ENCODE measurements around the gene MAD1L1. TPM values are rescaled to one million over a fixed set of nuclear protein-coding genes. Genes with fewer than 3 reads are reported as not detected.

Gene MAD1L1
- total and polyA plus RNA-seq, 2 of the 8 experiments (the other 6 are each of a cell fraction or from before 2014, with no cell fraction given) = 40.4 to 44.6 TPM

DNA sequence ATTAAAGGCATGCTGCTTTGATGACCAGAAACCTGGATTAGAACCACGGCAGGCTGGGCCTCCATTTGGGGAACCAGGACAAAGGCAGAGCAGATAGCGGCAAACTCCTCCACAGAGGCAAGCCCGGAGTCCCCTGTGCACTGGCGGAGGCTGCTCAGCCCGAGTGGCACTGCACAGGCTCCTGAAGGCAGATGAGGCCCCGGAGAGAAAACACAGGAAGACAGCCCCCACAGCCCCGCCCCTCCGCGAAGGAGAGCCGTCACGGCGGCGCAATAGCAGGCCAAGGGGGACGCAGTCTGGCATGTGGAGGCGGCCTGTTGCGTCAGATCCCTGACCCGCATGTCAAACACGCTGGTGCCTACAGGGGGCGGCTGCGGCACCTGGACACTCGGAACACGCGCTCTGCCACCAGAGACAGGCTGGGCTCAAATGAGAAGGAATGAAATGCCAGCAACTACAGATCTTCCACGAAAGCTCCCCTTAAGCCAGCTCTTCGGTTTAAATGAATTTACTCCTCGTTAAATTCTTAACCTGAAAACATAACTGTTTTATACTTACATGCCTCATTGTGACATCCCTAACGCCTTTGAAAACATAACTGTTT lies 128.5 kb downstream of the MAD1L1 start:
- Histone ChIP-seq H3K4me3 (ENCODE audit: extremely low read depth in 1 of 4, insufficient read depth in 2 of 4, low read depth in 3 of 4, low read length in 4 of 4) (no peak overlapping the region), H4K5ac (ENCODE audit: insufficient read length, low read depth, low read length) (peak overlapping the region; percentile 28), H3K36me3 (ENCODE audit: control insufficient read depth in 2 of 4, insufficient read depth in 4 of 4, low read length in 3 of 4) (no peaks in the 10 kb centered on the region; a peak in 1 of 8 replicates), H3K14ac (ENCODE audit: insufficient read length) (no peak overlapping the region), H2AK5ac (ENCODE audit: low read depth, low read length) (0 out of 2 replicates have a peak overlapping the region, but pooled peaks have one; percentile 98), H2BK120ac (replicated peaks; ENCODE audit: low read depth, low read length) (no peak overlapping the region), H3K9ac (replicated peaks in 1 of 4; ENCODE audit: extremely low read depth in 1 of 4, low read depth in 3 of 4, low read length in 3 of 4) (no peak overlapping the region), H3K27ac (ENCODE audit: low read depth, low read length) (no peak overlapping the region), H3K18ac (ENCODE audit: extremely low read depth, low read length) (peak overlapping the region; percentile 26), H4K20me1 (replicated peaks in 1 of 2; ENCODE audit: control insufficient read depth in 1 of 2, insufficient read depth in 2 of 2, low read length in 2 of 2) (peaks cover 0 to 8% of the 10 kb centered on the region in 2 experiments), H4K8ac (ENCODE audit: extremely low read depth, insufficient read depth, low read length) (peak overlapping the region; percentile 90; the same call in 1 of the 2 replicates), H3K9me3 (ENCODE audit: insufficient read depth in 2 of 2, low read depth in 1 of 2, low read length in 1 of 2) (no peaks in the 10 kb centered on the region), H3K27me3 (replicated peaks in 1 of 4; ENCODE audit: control insufficient read depth in 3 of 4, extremely low read depth in 1 of 4, insufficient read depth in 3 of 4, low read length in 3 of 4) (no peaks in the 10 kb centered on the region), H3K4ac (replicated peaks; ENCODE audit: insufficient read length, low read depth, low read length) (peak overlapping the region; percentile 4), H3K56ac (replicated peaks; ENCODE audit: insufficient read length, low read depth, low read length) (no peak overlapping the region), H3K79me2 (ENCODE audit: control insufficient read depth in 1 of 2, insufficient read depth in 2 of 2, low read length in 2 of 2) (peaks cover 0 to 7% of the 10 kb centered on the region in 2 experiments; a peak in 1 of 4 replicates), H3K23me2 (ENCODE audit: low read depth, low read length) (peaks cover 6% of the 10 kb centered on the region; the same call in 1 of the 2 replicates), H2AFZ (ENCODE audit: low read length) (no peak overlapping the region), H3K23ac (ENCODE audit: insufficient read length) (no peak overlapping the region), H2BK5ac (ENCODE audit: low read depth, low read length) (peak overlapping the region; percentile 62), H2BK15ac (ENCODE audit: low read length) (peak overlapping the region; percentile 61; the same call in 1 of the 2 replicates), H3K4me1 (replicated peaks in 1 of 4; ENCODE audit: control insufficient read depth in 3 of 4, insufficient read depth in 4 of 4, low read length in 3 of 4) (peaks cover 0 to 30% (median 11%) of the 10 kb centered on the region in 4 experiments; a peak in 6 of 7 replicates), H4K91ac (replicated peaks; ENCODE audit: insufficient read length, low read length) (peak overlapping the region; percentile 5), H3K79me1 (ENCODE audit: low read depth, low read length) (peaks cover 11% of the 10 kb centered on the region), H3K4me2 (ENCODE audit: insufficient read depth in 1 of 2, low read depth in 2 of 2, low read length in 2 of 2) (no peak overlapping the region), H2BK20ac (ENCODE audit: low read length) (peak overlapping the region; percentile 61; the same call in 1 of the 2 replicates), H2BK12ac (ENCODE audit: low read depth, low read length) (peak overlapping the region; percentile 46)
- WGBS, 2 experiments (ENCODE audit: extremely low coverage in 1 of 2, insufficient coverage in 1 of 2, insufficient read length in 1 of 2, insufficient replicate concordance in 2 of 2, low coverage in 1 of 2, low lambda C conversion rate in 2 of 2, missing lambda C conversion rate in 1 of 2) = 44% methylated on average over 26 of the region's 27 CpGs; no CpG with 5 or more reads in 1 of the 2 experiments
- no peak for FAIRE-seq
- peak; percentile 43 to 88 for DNase-seq (ENCODE audit: low read depth in 1 of 2, low spot score in 2 of 2)
- POLR2A ChIA-PET (ENCODE audit: partially characterized antibody) = no interaction called here
- CTCF ChIA-PET (ENCODE audit: partially characterized antibody) = interaction anchor here (0.7 to 2.3 kb wide), 26 partner anchors 9 to 254 kb away, joined by 3 to 11 read pairs (median 4); no protein-coding TSS in a partner anchor
- TF ChIP-seq TCF12 (IDR thresholded peaks at IDR 0.05; ENCODE audit: low read depth, low read length) (no peak), BACH1 (IDR thresholded peaks at IDR 0.05; ENCODE audit: low read length) (no peak), CHD1 (IDR thresholded peaks at IDR 0.05; ENCODE audit: low read depth, low read length) (no peak), SIN3A (conservative IDR thresholded peaks at IDR 0.05 in 1 of 2, IDR thresholded peaks at IDR 0.05 in 1 of 2; ENCODE audit: low read depth in 1 of 2, low read length in 2 of 2) (peak in 1 of 2 experiments; percentile 66; a peak in 2 of 4 replicates), TAF1 (IDR thresholded peaks at IDR 0.05; ENCODE audit: low read depth, low read length) (no peak), FOSL1 (IDR thresholded peaks at IDR 0.05; ENCODE audit: insufficient read depth, low read depth, low read length) (no peak), BRCA1 (IDR thresholded peaks at IDR 0.05; ENCODE audit: low read depth, low read length) (no peak), GTF2F1 (IDR thresholded peaks at IDR 0.05; ENCODE audit: borderline replicate concordance, low read depth, low read length) (no peak), SP4 (IDR thresholded peaks at IDR 0.05; ENCODE audit: low read length) (no peak)
- TF ChIP-seq, protein P1, sequence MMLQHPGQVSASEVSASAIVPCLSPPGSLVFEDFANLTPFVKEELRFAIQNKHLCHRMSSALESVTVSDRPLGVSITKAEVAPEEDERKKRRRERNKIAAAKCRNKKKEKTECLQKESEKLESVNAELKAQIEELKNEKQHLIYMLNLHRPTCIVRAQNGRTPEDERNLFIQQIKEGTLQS (IDR thresholded peaks at IDR 0.05; ENCODE audit: insufficient read depth, low read depth, low read length) = 0 out of 2 replicates have a peak, but pooled peaks have one; percentile 48
- TF ChIP-seq, protein P2, sequence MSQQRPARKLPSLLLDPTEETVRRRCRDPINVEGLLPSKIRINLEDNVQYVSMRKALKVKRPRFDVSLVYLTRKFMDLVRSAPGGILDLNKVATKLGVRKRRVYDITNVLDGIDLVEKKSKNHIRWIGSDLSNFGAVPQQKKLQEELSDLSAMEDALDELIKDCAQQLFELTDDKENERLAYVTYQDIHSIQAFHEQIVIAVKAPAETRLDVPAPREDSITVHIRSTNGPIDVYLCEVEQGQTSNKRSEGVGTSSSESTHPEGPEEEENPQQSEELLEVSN (IDR thresholded peaks at IDR 0.05) = peak; percentile 76; the same call in 1 of the 2 replicates
